ENCODE results near the gene MYL11.
A peak's percentile ranks its signal among the peaks of the same experiment; 100 is the strongest.

MYL11 gene

DNA sequence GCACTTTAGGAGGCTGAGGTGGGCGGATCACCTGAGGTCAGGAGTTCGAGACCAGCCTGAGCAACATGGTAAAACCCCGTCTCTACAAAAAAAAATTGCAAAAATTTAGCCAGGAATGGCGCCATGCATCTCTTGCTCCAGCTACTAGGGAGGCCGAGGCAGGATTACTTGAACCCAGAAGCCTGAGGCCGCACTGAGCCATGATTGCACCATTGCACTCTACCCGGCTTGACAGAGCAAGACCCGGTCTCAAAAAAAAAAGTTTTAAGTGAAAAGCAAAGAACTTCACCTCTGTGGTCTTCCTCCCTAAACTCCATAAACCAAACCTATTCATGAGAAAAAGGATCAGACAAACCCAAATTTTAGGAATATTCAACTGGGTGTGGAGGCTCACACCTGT, 26.5 kb upstream of the MYL11 start:
- H3K27ac ChIP-seq (replicated peaks; ENCODE audit: low read length) = no peak overlapping the region
- H3K4me1 ChIP-seq (ENCODE audit: control insufficient read depth in 2 of 2, insufficient read depth in 1 of 2, low read depth in 1 of 2, low read length in 2 of 2) = no peaks in the 10 kb centered on the region
- peaks cover 28 to 32% of the 10 kb centered on the region in 2 donors for H3K36me3 ChIP-seq (replicated peaks in 1 of 2; ENCODE audit: control insufficient read depth in 2 of 2, insufficient read depth in 2 of 2, low read length in 2 of 2)
- no peaks in the 10 kb centered on the region for H3K27me3 ChIP-seq (ENCODE audit: control insufficient read depth in 3 of 3, insufficient read depth in 3 of 3, low read depth in 1 of 3, low read length in 3 of 3)
- no peaks in the 10 kb centered on the region for H3K9me3 ChIP-seq (replicated peaks in 1 of 2; ENCODE audit: control insufficient read depth in 2 of 2, insufficient read depth in 1 of 2, low read depth in 1 of 2, low read length in 2 of 2)
- no peak overlapping the region for H3K18ac ChIP-seq (ENCODE audit: low read length)
- H3K79me1 ChIP-seq (ENCODE audit: low read depth, low read length) = peaks cover 5% of the 10 kb centered on the region
- H3K9ac ChIP-seq (ENCODE audit: low read depth, low read length, poor library complexity) = no peak overlapping the region
- no peak overlapping the region for H2BK15ac ChIP-seq (ENCODE audit: low read length)
- H4K91ac ChIP-seq (ENCODE audit: low read depth, low read length, poor library complexity) = no peak overlapping the region
- H2AFZ ChIP-seq (ENCODE audit: low read length) = no peak overlapping the region
- H2BK5ac ChIP-seq (ENCODE audit: low read length) = no peak overlapping the region
- H2AK5ac ChIP-seq (ENCODE audit: low read depth, low read length) = no peak overlapping the region
- H3K14ac ChIP-seq (ENCODE audit: low read length) = no peak overlapping the region
- no peak overlapping the region for H2BK12ac ChIP-seq (ENCODE audit: low read length)
- H3K4me3 ChIP-seq (ENCODE audit: low read length in 2 of 2) = no peak overlapping the region
- no peak overlapping the region for H3K4me2 ChIP-seq (ENCODE audit: insufficient read depth, low read length, poor library complexity, severe bottlenecking)
- H3K4ac ChIP-seq (ENCODE audit: low read length) = no peak overlapping the region
- H4K8ac ChIP-seq (ENCODE audit: low read depth, low read length) = no peak overlapping the region
- DNase-seq (ENCODE audit: low spot score) = no peak
- no peak overlapping the region for H2BK120ac ChIP-seq (ENCODE audit: low read depth, low read length)
- H3K23ac ChIP-seq (ENCODE audit: low read depth, low read length, poor library complexity) = no peak overlapping the region
- no CpG with 5 or more reads among the region's 8 CpGs for WGBS, 2 donors (ENCODE audit: extremely low coverage in 2 of 2, insufficient read length in 2 of 2, insufficient replicate concordance in 1 of 2)

DNA sequence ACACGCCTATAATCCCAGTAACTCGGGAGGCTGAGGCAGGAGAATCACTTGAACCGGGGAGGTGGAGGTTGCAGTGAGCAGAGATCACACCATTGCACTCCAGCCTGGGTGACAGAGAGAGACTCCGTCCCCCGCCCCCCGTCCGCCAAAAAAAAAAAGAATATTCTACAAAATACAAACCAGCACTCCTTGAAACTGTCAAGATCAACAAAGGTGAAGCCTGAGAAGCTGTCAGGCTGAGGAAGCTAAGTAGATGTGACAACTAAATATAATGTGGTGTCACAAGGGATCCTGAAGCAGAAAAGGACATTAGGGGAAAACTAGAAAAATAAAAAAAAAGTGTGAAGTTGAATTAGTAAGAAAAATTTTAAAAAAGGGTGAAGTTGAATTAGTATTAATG, 25.7 kb upstream of the MYL11 start:
- H3K18ac ChIP-seq (ENCODE audit: low read length) = no peak overlapping the region
- no CpG with 5 or more reads among the region's 7 CpGs for WGBS, 2 donors (ENCODE audit: extremely low coverage in 2 of 2, insufficient read length in 2 of 2, insufficient replicate concordance in 1 of 2)
- H2BK12ac ChIP-seq (ENCODE audit: low read length) = no peak overlapping the region
- no peaks in the 10 kb centered on the region for H3K4me1 ChIP-seq (ENCODE audit: control insufficient read depth in 2 of 2, insufficient read depth in 1 of 2, low read depth in 1 of 2, low read length in 2 of 2)
- H3K27me3 ChIP-seq (ENCODE audit: control insufficient read depth in 3 of 3, insufficient read depth in 3 of 3, low read depth in 1 of 3, low read length in 3 of 3) = no peaks in the 10 kb centered on the region
- no peak overlapping the region for H4K91ac ChIP-seq (ENCODE audit: low read depth, low read length, poor library complexity)
- no peak overlapping the region for H3K4ac ChIP-seq (ENCODE audit: low read length)
- no peak overlapping the region for H3K14ac ChIP-seq (ENCODE audit: low read length)
- H2AK5ac ChIP-seq (ENCODE audit: low read depth, low read length) = no peak overlapping the region
- H3K36me3 ChIP-seq (replicated peaks in 1 of 2; ENCODE audit: control insufficient read depth in 2 of 2, insufficient read depth in 2 of 2, low read length in 2 of 2) = peaks cover 35 to 40% of the 10 kb centered on the region in 2 donors
- H3K27ac ChIP-seq (replicated peaks; ENCODE audit: low read length) = no peak overlapping the region
- no peak overlapping the region for H3K9ac ChIP-seq (ENCODE audit: low read depth, low read length, poor library complexity)
- no peak overlapping the region for H2AFZ ChIP-seq (ENCODE audit: low read length)
- no peak overlapping the region for H2BK5ac ChIP-seq (ENCODE audit: low read length)
- H4K8ac ChIP-seq (ENCODE audit: low read depth, low read length) = no peak overlapping the region
- no peak overlapping the region for H3K4me3 ChIP-seq (ENCODE audit: low read length in 2 of 2)
- H3K9me3 ChIP-seq (replicated peaks in 1 of 2; ENCODE audit: control insufficient read depth in 2 of 2, insufficient read depth in 1 of 2, low read depth in 1 of 2, low read length in 2 of 2) = no peaks in the 10 kb centered on the region
- no peak overlapping the region for H2BK15ac ChIP-seq (ENCODE audit: low read length)
- peaks cover 9% of the 10 kb centered on the region for H3K79me1 ChIP-seq (ENCODE audit: low read depth, low read length)
- DNase-seq (ENCODE audit: low spot score) = no peak
- no peak overlapping the region for H2BK120ac ChIP-seq (ENCODE audit: low read depth, low read length)
- H3K4me2 ChIP-seq (ENCODE audit: insufficient read depth, low read length, poor library complexity, severe bottlenecking) = no peak overlapping the region
- H3K23ac ChIP-seq (ENCODE audit: low read depth, low read length, poor library complexity) = no peak overlapping the region

DNA sequence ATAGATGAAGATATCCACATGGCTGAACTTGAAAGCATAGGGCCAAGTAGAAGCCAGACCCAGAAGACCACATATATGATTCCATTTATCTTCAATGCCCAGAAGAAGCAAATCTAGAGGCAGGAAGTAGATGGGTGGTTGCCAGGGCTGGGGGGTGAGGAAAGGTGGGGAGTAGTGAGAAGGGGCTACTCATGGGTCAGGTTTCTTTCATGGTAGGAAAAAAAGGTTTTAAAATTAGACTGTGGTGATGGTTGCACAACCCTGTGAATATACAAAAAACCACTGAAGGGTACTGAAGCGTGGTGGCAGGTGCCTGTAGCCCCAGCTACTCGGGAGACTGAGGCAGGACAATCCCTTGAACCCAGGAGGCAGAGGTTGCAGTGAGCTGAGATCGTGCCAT, 24.9 kb upstream of the MYL11 start:
- no peak overlapping the region for H2BK15ac ChIP-seq (ENCODE audit: low read length)
- no peak overlapping the region for H3K9ac ChIP-seq (ENCODE audit: low read depth, low read length, poor library complexity)
- no peak overlapping the region for H2BK5ac ChIP-seq (ENCODE audit: low read length)
- H4K91ac ChIP-seq (ENCODE audit: low read depth, low read length, poor library complexity) = no peak overlapping the region
- H4K8ac ChIP-seq (ENCODE audit: low read depth, low read length) = no peak overlapping the region
- H3K4me1 ChIP-seq (ENCODE audit: control insufficient read depth in 2 of 2, insufficient read depth in 1 of 2, low read depth in 1 of 2, low read length in 2 of 2) = peaks cover 4 to 5% of the 10 kb centered on the region in 2 donors
- no peak overlapping the region for H3K14ac ChIP-seq (ENCODE audit: low read length)
- H3K23ac ChIP-seq (ENCODE audit: low read depth, low read length, poor library complexity) = no peak overlapping the region
- H3K4ac ChIP-seq (ENCODE audit: low read length) = no peak overlapping the region
- no peak overlapping the region for H2AFZ ChIP-seq (ENCODE audit: low read length)
- no peak overlapping the region for H2AK5ac ChIP-seq (ENCODE audit: low read depth, low read length)
- peaks cover 12% of the 10 kb centered on the region for H3K79me1 ChIP-seq (ENCODE audit: low read depth, low read length)
- no peak overlapping the region for H3K4me2 ChIP-seq (ENCODE audit: insufficient read depth, low read length, poor library complexity, severe bottlenecking)
- H3K18ac ChIP-seq (ENCODE audit: low read length) = no peak overlapping the region
- no peak overlapping the region for H3K4me3 ChIP-seq (ENCODE audit: low read length in 2 of 2)
- H3K27ac ChIP-seq (replicated peaks; ENCODE audit: low read length) = no peak overlapping the region
- WGBS, 2 donors (ENCODE audit: extremely low coverage in 2 of 2, insufficient read length in 2 of 2, insufficient replicate concordance in 1 of 2) = no CpG with 5 or more reads among the region's 3 CpGs
- no peaks in the 10 kb centered on the region for H3K9me3 ChIP-seq (replicated peaks in 1 of 2; ENCODE audit: control insufficient read depth in 2 of 2, insufficient read depth in 1 of 2, low read depth in 1 of 2, low read length in 2 of 2)
- H3K27me3 ChIP-seq (ENCODE audit: control insufficient read depth in 3 of 3, insufficient read depth in 3 of 3, low read depth in 1 of 3, low read length in 3 of 3) = no peaks in the 10 kb centered on the region
- H2BK120ac ChIP-seq (ENCODE audit: low read depth, low read length) = no peak overlapping the region
- DNase-seq (ENCODE audit: low spot score) = no peak
- peaks cover 35 to 41% of the 10 kb centered on the region in 2 donors for H3K36me3 ChIP-seq (replicated peaks in 1 of 2; ENCODE audit: control insufficient read depth in 2 of 2, insufficient read depth in 2 of 2, low read length in 2 of 2)
- H2BK12ac ChIP-seq (ENCODE audit: low read length) = no peak overlapping the region

DNA sequence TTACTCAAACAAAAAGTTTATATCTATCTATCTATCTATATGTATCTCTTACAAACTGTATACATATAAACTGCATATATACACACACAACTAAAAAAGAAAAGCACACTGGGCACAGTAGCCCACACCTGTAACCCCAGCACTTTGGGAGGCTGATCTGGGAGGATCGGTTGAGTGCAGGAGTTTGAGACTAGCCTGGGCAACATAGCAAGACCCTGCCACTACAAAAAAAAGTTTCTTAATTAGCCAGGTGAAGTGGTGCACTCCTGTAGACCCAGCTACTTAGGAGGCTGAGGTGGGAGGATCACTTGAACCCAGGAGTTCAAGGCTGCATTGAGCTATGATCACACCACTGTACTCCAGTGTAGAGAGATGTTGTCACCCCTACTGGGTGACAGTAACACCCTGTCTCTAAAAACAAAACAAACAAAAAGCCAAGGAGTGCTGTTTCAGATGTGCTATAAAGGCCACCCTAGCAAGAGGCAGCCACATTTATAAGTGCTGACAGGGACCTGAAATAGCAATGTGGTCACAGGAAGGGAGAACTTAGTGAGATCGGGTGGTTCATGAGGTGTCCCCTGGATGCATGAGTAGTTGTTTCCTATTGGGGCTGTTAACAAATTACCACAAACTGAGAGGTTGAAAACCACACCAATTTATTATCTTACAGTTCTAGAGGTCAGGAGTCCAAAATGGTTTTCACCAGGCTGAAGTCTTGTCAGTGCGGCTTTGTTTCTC, 24.3 kb upstream of the MYL11 start:
- no CpG with 5 or more reads among the region's 3 CpGs for WGBS, 2 donors (ENCODE audit: extremely low coverage in 2 of 2, insufficient read length in 2 of 2, insufficient replicate concordance in 1 of 2)
- H3K4me1 ChIP-seq (ENCODE audit: control insufficient read depth in 2 of 2, insufficient read depth in 1 of 2, low read depth in 1 of 2, low read length in 2 of 2) = peaks cover 4 to 5% of the 10 kb centered on the region in 2 donors

More for the DNA sequence above, 24.3 kb upstream of the MYL11 start:
- no peak overlapping the region for H2BK12ac ChIP-seq (ENCODE audit: low read length)
- H3K27me3 ChIP-seq (ENCODE audit: control insufficient read depth in 3 of 3, insufficient read depth in 3 of 3, low read depth in 1 of 3, low read length in 3 of 3) = no peaks in the 10 kb centered on the region
- H3K4me2 ChIP-seq (ENCODE audit: insufficient read depth, low read length, poor library complexity, severe bottlenecking) = no peak overlapping the region
- no peak overlapping the region for H2AK5ac ChIP-seq (ENCODE audit: low read depth, low read length)
- H2BK120ac ChIP-seq (ENCODE audit: low read depth, low read length) = no peak overlapping the region
- peaks cover 35 to 41% of the 10 kb centered on the region in 2 donors for H3K36me3 ChIP-seq (replicated peaks in 1 of 2; ENCODE audit: control insufficient read depth in 2 of 2, insufficient read depth in 2 of 2, low read length in 2 of 2)
- H3K27ac ChIP-seq (replicated peaks; ENCODE audit: low read length) = no peak overlapping the region
- H3K4ac ChIP-seq (ENCODE audit: low read length) = no peak overlapping the region
- H3K4me3 ChIP-seq (ENCODE audit: low read length in 2 of 2) = no peak overlapping the region
- H3K79me1 ChIP-seq (ENCODE audit: low read depth, low read length) = peaks cover 14% of the 10 kb centered on the region
- no peaks in the 10 kb centered on the region for H3K9me3 ChIP-seq (replicated peaks in 1 of 2; ENCODE audit: control insufficient read depth in 2 of 2, insufficient read depth in 1 of 2, low read depth in 1 of 2, low read length in 2 of 2)
- H4K8ac ChIP-seq (ENCODE audit: low read depth, low read length) = peak overlapping the region; percentile 3
- no peak overlapping the region for H3K9ac ChIP-seq (ENCODE audit: low read depth, low read length, poor library complexity)
- no peak overlapping the region for H3K23ac ChIP-seq (ENCODE audit: low read depth, low read length, poor library complexity)
- no peak overlapping the region for H4K91ac ChIP-seq (ENCODE audit: low read depth, low read length, poor library complexity)
- H2BK5ac ChIP-seq (ENCODE audit: low read length) = no peak overlapping the region
- H3K14ac ChIP-seq (ENCODE audit: low read length) = no peak overlapping the region
- no peak overlapping the region for H2AFZ ChIP-seq (ENCODE audit: low read length)
- H2BK15ac ChIP-seq (ENCODE audit: low read length) = no peak overlapping the region
- DNase-seq (ENCODE audit: low spot score) = no peak
- H3K18ac ChIP-seq (ENCODE audit: low read length) = no peak overlapping the region

All from neuronal stem cell (in vitro differentiated cells).